ENCODE results near the gene N4BP2L2. TPM values are rescaled to one million over a fixed set of nuclear protein-coding genes. Genes with fewer than 3 reads are reported as not detected.

The N4BP2L2 gene
- total and polyA plus RNA-seq, 2 of the 4 experiments (the other 2 are of a cell fraction), result 28.7 to 34.6 TPM

DNA sequence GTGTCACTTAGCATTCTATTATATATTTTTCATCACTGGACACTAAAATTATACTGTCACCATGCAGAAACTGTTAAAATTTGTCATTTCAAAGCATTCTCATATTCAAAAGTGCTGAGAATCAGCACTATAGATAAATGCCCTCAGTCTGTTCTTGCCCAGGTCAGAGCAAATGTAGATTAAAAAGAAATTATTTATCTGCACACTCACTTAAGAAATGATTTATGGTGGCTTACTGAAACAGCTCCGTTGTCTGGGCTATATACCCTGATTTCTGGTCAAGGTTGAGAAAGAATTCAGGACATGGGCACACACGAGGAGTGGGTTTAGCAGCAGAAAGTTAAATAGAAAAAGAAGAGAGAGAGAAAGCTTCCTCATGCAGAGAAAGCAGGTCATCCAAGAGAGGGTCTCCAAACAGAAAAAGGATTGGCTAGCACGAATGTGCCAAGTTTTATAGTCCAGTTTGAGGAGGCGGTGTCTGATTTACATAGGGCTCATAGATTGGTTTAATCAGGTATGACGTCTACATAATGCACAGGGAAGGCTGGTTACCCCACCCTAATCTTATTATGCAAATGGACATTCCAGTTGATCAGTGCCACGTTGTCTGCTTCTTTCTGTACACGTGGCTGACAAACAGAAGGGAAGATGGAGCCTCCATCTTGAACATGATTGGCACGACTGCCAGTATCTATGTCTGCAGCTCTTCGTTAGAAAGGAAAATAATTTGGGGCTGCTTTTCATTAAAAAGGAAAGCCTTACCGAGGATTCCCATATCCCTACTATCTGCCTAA lies 63.4 kb downstream of the N4BP2L2 start:
- ChIA-PET POLR2A (ENCODE audit: unreplicated experiment) (no interaction called here), CTCF (no interaction called here)
- H3K18ac ChIP-seq (ENCODE audit: low read depth, low read length), result no peak overlapping the region
- H3K23ac ChIP-seq (ENCODE audit: low read depth, low read length), result no peak overlapping the region
- no peak overlapping the region for H3K4me2 ChIP-seq (ENCODE audit: low read depth, low read length)
- H3K4ac ChIP-seq (ENCODE audit: low read depth, low read length), result no peak overlapping the region
- no peaks in the 10 kb centered on the region for H3K9me3 ChIP-seq (ENCODE audit: control insufficient read depth, insufficient read depth, low read length)
- H3K9me1 ChIP-seq (ENCODE audit: insufficient read depth, low read length), result no peaks in the 10 kb centered on the region; the same call in 1 of the 2 replicates
- no peaks in the 10 kb centered on the region for H4K20me1 ChIP-seq (ENCODE audit: insufficient read depth, low read length)
- no peaks in the 10 kb centered on the region for H3K79me1 ChIP-seq (ENCODE audit: low read depth in 1 of 2, low read length in 2 of 2)
- no peak overlapping the region for H3K9ac ChIP-seq (ENCODE audit: low read depth, low read length)
- dilution Hi-C loops (cut with HindIII; ENCODE audit: low sequenced_read_pairs, unreplicated experiment) (no loop called here), in situ Hi-C loops (cut with MboI; ENCODE audit: low sequenced_read_pairs) (no loop called here), intact Hi-C loops (cut with micrococcal nuclease) (no loop called here)
- no peak overlapping the region for H3K27ac ChIP-seq (ENCODE audit: insufficient read depth, low read length)
- BruUV-seq (replicated peaks), result no TSS peak
- 40% methylated on average over 1 of the region's 10 CpGs; no CpG with 5 or more reads in 1 of the 2 experiments for WGBS, 2 experiments (ENCODE audit: extremely low coverage in 2 of 2, insufficient read length in 1 of 2)
- H2AK5ac ChIP-seq (ENCODE audit: low read depth, low read length), result no peak overlapping the region
- H2BK5ac ChIP-seq (ENCODE audit: low read depth, low read length, poor library complexity, severe bottlenecking), result no peak overlapping the region
- H3K56ac ChIP-seq (ENCODE audit: extremely low read depth, insufficient read depth, low read length), result no peak overlapping the region
- no peak overlapping the region for H4K8ac ChIP-seq (ENCODE audit: low read depth in 2 of 2, low read length in 2 of 2)
- no peak for TF ChIP-seq RAD21 (IDR thresholded peaks at IDR 0.05; ENCODE audit: low read length)
- TF ChIP-seq FOS (IDR thresholded peaks at IDR 0.05; ENCODE audit: low read depth, low read length), result no peak
- no peak for TF ChIP-seq CEBPB (IDR thresholded peaks at IDR 0.05; ENCODE audit: low read depth, low read length)
- TF ChIP-seq, protein P1, sequence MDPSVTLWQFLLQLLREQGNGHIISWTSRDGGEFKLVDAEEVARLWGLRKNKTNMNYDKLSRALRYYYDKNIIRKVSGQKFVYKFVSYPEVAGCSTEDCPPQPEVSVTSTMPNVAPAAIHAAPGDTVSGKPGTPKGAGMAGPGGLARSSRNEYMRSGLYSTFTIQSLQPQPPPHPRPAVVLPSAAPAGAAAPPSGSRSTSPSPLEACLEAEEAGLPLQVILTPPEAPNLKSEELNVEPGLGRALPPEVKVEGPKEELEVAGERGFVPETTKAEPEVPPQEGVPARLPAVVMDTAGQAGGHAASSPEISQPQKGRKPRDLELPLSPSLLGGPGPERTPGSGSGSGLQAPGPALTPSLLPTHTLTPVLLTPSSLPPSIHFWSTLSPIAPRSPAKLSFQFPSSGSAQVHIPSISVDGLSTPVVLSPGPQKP (IDR thresholded peaks at IDR 0.05; ENCODE audit: borderline replicate concordance, low read depth, low read length), result no peak
- TF ChIP-seq SMC3 (IDR thresholded peaks at IDR 0.05; ENCODE audit: low read depth, low read length), result no peak
- TF ChIP-seq, protein P2, sequence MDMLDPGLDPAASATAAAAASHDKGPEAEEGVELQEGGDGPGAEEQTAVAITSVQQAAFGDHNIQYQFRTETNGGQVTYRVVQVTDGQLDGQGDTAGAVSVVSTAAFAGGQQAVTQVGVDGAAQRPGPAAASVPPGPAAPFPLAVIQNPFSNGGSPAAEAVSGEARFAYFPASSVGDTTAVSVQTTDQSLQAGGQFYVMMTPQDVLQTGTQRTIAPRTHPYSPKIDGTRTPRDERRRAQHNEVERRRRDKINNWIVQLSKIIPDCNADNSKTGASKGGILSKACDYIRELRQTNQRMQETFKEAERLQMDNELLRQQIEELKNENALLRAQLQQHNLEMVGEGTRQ (IDR thresholded peaks at IDR 0.05; ENCODE audit: low read depth, low read length), result no peak
- no peak overlapping the region for H4K91ac ChIP-seq (ENCODE audit: insufficient read depth, low read depth, low read length)
- no peak overlapping the region for H2AK9ac ChIP-seq (replicated peaks; ENCODE audit: low read depth, low read length, poor library complexity)
- ATAC-seq (ENCODE audit: low read depth) (no peak), DNase-seq (no peak)
- H2BK20ac ChIP-seq (ENCODE audit: low read depth, low read length), result no peak overlapping the region
- H2BK120ac ChIP-seq (ENCODE audit: low read depth, low read length), result no peak overlapping the region
- H3K36me3 ChIP-seq (ENCODE audit: control insufficient read depth, insufficient read depth, low read length), result no peaks in the 10 kb centered on the region; the same call in none of the 2 replicates
- H3K4me1 ChIP-seq (ENCODE audit: control insufficient read depth, insufficient read depth, low read length), result no peaks in the 10 kb centered on the region
- no peaks in the 10 kb centered on the region for H3K27me3 ChIP-seq (ENCODE audit: control insufficient read depth, insufficient read depth, low read length)
- no peak overlapping the region for H3K14ac ChIP-seq (replicated peaks; ENCODE audit: low read depth, low read length)
- no peak overlapping the region for H2BK15ac ChIP-seq (ENCODE audit: low read depth, low read length)
- H3K4me3 ChIP-seq (ENCODE audit: insufficient read depth, low read depth, low read length), result no peak overlapping the region
- H4K5ac ChIP-seq (ENCODE audit: low read depth, low read length), result no peak overlapping the region
- no peak overlapping the region for H2AFZ ChIP-seq (replicated peaks; ENCODE audit: low read length, poor library complexity)

Data from IMR-90 (cell line).